Pulmonary artery endothelial cell (primary cell): ENCODE data around the gene ROBO3. TPM values are rescaled to one million over a fixed set of nuclear protein-coding genes. Genes with fewer than 3 reads are reported as not detected.
A peak's percentile ranks its signal among the peaks of the same experiment; 100 is the strongest.

Experiments
- DNase-seq: peaks from one replicate; pipeline ENCODE4 v3.0.0-alpha.2; 2011; ENCODE audit warnings: low read depth, low spot score
- total RNA-seq: library from RNA; depleted of rRNA; stranded (reverse); fragments of >200 nt; gene quantifications from 2 replicates; pipeline ENCODE4 v1.2.3, GENCODE V29; 2014

ROBO3 gene
- total RNA-seq, 1 donor from 2014 or later = 20.4 TPM

DNA sequence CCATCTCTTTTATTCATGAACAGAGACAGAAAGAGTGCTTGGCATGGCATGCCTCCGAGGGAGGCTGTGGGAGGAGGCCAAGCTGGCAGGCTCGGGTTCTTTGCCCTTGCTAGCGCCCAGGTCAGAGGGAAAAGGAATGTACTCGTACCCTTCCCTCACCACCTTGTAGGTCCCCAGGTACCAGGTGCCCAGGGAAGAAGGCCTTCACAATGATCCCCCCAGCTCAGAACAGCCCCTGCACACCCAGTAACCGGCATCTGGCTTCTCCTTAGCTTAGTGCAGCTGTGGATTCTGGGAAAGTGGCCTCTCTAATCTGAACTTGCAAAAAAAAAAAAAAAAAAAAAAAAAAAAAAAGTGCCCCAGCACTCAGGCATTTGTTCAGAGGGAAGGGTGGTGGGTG lies 55.1 kb downstream of the ROBO3 start:
- DNase-seq = no peak

DNA sequence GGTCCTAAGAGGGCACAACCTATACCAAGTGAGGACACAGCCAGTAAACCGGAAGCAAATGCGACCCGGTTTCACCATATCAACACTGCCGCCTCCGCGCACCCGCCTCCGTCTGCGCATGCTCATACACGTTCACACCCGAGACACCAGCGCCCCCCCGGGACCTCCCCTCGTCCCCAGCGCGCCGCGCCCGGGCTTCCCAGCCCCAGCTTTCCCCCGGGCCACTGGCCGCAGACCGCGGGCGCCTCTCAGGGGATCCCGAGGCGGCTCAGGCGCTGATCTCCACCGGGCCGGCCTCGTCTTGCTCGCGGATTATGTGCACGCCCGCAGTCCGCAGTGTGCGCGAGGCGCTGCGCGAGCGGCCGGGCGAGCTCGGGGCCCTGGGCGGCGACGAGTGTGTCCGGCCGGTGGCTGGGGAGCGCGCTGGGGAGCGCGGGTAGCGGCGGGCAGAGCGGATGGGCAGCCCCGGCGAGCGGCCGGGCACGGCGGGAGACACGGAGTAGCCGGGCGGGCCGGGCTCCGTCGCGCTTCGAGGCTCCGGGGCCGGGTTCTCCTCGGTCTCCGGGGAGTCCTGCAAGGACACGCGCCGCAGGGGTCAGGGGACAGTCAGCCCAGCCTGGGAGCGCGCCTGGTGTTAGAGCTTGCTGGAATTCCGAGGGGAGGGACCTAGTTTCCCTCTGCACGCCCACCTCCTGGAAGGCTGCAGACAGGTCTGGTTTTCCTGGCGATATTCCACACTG lies 55.8 kb downstream of the ROBO3 start:
- DNase-seq = peak; percentile 32

DNA sequence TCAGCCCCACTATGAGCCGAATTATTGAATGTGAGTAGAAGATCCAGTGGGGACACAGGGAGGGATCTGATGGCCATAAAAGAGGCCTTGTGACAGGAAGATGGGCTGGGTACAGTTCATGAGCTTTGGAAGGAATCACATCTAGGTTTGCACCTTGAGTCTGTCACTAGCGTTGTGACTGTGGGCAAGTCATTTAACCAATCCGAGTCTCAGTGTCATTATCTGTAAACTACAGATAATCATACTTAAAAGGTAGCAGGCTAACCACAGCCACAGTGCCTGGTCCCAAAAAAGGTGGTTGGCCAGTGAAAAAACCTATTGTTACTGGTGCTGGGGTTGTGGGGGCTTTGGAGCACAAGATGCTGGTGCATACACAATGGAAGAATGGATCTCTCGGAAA lies 57.6 kb downstream of the ROBO3 start:
- DNase-seq = no peak

DNA sequence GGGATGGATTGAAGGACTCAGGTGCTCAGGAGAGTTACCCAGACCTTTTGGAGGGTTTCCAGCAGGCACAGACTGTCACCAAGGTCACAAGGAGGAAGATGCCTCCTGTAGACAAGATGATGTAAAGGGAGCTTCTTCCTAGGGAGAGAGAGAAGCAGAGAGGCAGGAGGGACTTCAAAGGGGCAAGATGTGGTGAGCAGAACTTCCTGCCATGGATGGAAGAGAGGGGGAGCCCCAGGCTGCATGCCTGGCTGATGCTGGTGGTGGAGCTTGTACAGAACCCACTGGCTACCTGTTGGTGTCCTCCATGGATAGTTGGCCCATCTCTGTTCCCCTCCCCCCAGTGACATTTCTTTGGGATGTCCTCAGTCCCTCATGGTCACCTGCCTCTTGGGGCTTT lies 58.1 kb downstream of the ROBO3 start:
- no peak for DNase-seq

DNA sequence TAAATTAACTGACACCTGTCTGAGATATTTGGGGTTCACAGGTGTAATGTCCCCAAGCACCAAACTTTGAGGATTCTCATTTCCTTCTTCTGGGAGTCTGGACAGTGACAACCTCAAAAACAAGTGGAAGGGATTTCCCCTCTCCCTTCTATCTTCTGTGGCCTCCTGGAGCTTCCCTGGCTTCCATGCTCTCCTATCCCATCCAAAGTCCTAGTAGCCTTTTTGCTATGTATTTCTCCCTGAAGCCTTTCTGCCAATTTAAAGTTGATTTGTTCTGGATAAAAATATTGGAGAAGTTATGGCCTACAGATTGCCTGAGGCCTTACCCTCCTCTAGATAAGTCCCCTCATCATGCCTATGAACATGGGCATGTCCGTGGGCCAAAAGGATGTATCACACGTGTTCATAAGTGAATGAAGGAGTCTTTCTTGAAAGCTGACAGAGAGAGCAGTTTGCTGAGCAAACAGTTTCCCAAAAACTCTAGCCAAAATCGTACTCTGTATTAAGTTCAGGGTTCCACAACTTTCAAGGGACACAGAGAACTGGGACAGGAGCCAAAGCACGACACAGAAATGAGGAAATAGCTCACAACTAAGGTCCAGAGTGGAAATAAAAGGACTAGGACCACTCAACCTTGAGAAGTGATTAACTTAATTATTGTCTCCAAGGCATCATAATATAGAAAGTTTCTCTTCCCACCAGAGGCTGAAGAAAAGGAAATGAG lies 63.9 kb downstream of the ROBO3 start:
- DNase-seq = no peak

DNA sequence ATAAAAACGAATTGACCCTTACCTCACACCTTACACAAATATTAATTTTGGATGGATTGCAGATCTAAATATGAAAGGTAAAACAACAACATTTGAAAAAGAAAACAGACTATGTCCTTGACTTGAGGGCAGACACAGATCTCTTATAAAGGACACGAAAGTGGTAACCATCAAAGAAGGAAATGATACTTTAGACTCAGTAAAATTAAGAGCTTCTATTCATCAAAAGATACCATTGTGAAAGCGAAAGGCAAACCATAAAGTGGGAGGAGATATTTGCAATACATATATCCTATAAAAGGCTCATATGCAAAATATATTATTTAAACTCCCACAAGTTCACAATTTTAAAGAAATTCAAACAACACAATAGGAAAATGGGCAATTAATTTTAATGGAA lies 65.6 kb downstream of the ROBO3 start:
- DNase-seq = no peak

Other genes starting within 250 kb of the ROBO3 start
- 16.1 and 19.4 TPM in 2 replicates for gene TBRG1, start 242.6 kb upstream of the ROBO3 start, total RNA-seq
- 19.0 and 26.0 TPM in 2 replicates for gene SIAE, start 191.7 kb upstream of the ROBO3 start, total RNA-seq
- 6.3 and 6.8 TPM in 2 replicates for gene SPA17, start 191.5 kb upstream of the ROBO3 start, total RNA-seq
- 2.5 and 3.0 TPM in 2 replicates for gene NRGN, start 125.5 kb upstream of the ROBO3 start, total RNA-seq
- 0.26 and 0.42 TPM in 2 replicates for gene VSIG2, start 113.2 kb upstream of the ROBO3 start, total RNA-seq
- 85.7 and 102 TPM in 2 replicates for gene ESAM, start 103.1 kb upstream of the ROBO3 start, total RNA-seq
- gene MSANTD2, start 65.0 kb upstream of the ROBO3 start, total RNA-seq = 8.1 and 12.6 TPM in 2 replicates
- 186 and 220 TPM in 2 replicates for gene ROBO4, start 32.4 kb downstream of the ROBO3 start, total RNA-seq
- 0.11 TPM in 1 of 2 replicates, not detected in the other for gene HEPN1, start 53.8 kb downstream of the ROBO3 start, total RNA-seq
- gene HEPACAM, start 70.6 kb downstream of the ROBO3 start, total RNA-seq = not detected in 2 replicates
- 2.6 and 3.0 TPM in 2 replicates for gene CCDC15, start 88.8 kb downstream of the ROBO3 start, total RNA-seq
- 0.53 and 0.67 TPM in 2 replicates for gene SLC37A2, start 197.9 kb downstream of the ROBO3 start, total RNA-seq
- gene TMEM218, start 246.2 kb downstream of the ROBO3 start, total RNA-seq = 19.6 and 27.6 TPM in 2 replicates